ENCODE data around the gene XPA.

XPA gene

GRCh38 chr9:97698865-97699264 lies 1.7 kb upstream of the XPA start:
- no peak for ATAC-seq
- no peak for TF ChIP-seq ISL1 (CRISPR knock-in tag; IDR thresholded peaks at IDR 0.05)
- TF ChIP-seq, protein P1, sequence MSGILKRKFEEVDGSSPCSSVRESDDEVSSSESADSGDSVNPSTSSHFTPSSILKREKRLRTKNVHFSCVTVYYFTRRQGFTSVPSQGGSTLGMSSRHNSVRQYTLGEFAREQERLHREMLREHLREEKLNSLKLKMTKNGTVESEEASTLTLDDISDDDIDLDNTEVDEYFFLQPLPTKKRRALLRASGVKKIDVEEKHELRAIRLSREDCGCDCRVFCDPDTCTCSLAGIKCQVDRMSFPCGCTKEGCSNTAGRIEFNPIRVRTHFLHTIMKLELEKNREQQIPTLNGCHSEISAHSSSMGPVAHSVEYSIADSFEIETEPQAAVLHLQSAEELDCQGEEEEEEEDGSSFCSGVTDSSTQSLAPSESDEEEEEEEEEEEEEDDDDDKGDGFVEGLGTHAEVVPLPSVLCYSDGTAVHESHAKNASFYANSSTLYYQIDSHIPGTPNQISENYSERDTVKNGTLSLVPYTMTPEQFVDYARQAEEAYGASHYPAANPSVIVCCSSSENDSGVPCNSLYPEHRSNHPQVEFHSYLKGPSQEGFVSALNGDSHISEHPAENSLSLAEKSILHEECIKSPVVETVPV (CRISPR knock-in tag; IDR thresholded peaks at IDR 0.05): no peak
- TF ChIP-seq, protein P2, sequence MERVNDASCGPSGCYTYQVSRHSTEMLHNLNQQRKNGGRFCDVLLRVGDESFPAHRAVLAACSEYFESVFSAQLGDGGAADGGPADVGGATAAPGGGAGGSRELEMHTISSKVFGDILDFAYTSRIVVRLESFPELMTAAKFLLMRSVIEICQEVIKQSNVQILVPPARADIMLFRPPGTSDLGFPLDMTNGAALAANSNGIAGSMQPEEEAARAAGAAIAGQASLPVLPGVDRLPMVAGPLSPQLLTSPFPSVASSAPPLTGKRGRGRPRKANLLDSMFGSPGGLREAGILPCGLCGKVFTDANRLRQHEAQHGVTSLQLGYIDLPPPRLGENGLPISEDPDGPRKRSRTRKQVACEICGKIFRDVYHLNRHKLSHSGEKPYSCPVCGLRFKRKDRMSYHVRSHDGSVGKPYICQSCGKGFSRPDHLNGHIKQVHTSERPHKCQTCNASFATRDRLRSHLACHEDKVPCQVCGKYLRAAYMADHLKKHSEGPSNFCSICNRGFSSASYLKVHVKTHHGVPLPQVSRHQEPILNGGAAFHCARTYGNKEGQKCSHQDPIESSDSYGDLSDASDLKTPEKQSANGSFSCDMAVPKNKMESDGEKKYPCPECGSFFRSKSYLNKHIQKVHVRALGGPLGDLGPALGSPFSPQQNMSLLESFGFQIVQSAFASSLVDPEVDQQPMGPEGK (CRISPR knock-in tag; IDR thresholded peaks at IDR 0.05; ENCODE audit: borderline replicate concordance): no peak
- TF ChIP-seq GLIS3 (CRISPR knock-in tag; IDR thresholded peaks at IDR 0.05): no peak
- TF ChIP-seq PPARA (CRISPR knock-in tag; IDR thresholded peaks at IDR 0.05; ENCODE audit: borderline replicate concordance): no peak
- TF ChIP-seq ESRRG (CRISPR knock-in tag; IDR thresholded peaks at IDR 0.05): no peak
- no peak for TF ChIP-seq ZNF565 (CRISPR knock-in tag; conservative IDR thresholded peaks at IDR 0.05; ENCODE audit: low read depth)
- no peak for TF ChIP-seq ZNF8 (CRISPR knock-in tag; IDR thresholded peaks at IDR 0.05)
- TF ChIP-seq TCF4 (CRISPR knock-in tag; IDR thresholded peaks at IDR 0.05; ENCODE audit: borderline replicate concordance): no peak
- TF ChIP-seq CREB5 (CRISPR knock-in tag; IDR thresholded peaks at IDR 0.05; ENCODE audit: low read depth): no peak
- no peak for TF ChIP-seq BACH2 (CRISPR knock-in tag; IDR thresholded peaks at IDR 0.05; ENCODE audit: borderline replicate concordance)
- no peak for TF ChIP-seq SNAI2 (CRISPR knock-in tag; IDR thresholded peaks at IDR 0.05)
- TF ChIP-seq ZFP3 (CRISPR knock-in tag; IDR thresholded peaks at IDR 0.05): no peak
- no peak for TF ChIP-seq ARNTL (CRISPR knock-in tag; IDR thresholded peaks at IDR 0.05; ENCODE audit: borderline replicate concordance, low read depth)
- no peak for TF ChIP-seq CSDC2 (CRISPR knock-in tag; IDR thresholded peaks at IDR 0.05)
- TF ChIP-seq RARB (CRISPR knock-in tag; IDR thresholded peaks at IDR 0.05): no peak
- TF ChIP-seq ZFP30 (CRISPR knock-in tag; IDR thresholded peaks at IDR 0.05): no peak
- TF ChIP-seq, protein P3, sequence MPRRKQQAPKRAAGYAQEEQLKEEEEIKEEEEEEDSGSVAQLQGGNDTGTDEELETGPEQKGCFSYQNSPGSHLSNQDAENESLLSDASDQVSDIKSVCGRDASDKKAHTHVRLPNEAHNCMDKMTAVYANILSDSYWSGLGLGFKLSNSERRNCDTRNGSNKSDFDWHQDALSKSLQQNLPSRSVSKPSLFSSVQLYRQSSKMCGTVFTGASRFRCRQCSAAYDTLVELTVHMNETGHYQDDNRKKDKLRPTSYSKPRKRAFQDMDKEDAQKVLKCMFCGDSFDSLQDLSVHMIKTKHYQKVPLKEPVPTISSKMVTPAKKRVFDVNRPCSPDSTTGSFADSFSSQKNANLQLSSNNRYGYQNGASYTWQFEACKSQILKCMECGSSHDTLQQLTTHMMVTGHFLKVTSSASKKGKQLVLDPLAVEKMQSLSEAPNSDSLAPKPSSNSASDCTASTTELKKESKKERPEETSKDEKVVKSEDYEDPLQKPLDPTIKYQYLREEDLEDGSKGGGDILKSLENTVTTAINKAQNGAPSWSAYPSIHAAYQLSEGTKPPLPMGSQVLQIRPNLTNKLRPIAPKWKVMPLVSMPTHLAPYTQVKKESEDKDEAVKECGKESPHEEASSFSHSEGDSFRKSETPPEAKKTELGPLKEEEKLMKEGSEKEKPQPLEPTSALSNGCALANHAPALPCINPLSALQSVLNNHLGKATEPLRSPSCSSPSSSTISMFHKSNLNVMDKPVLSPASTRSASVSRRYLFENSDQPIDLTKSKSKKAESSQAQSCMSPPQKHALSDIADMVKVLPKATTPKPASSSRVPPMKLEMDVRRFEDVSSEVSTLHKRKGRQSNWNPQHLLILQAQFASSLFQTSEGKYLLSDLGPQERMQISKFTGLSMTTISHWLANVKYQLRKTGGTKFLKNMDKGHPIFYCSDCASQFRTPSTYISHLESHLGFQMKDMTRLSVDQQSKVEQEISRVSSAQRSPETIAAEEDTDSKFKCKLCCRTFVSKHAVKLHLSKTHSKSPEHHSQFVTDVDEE (CRISPR knock-in tag; IDR thresholded peaks at IDR 0.05): no peak
- TF ChIP-seq TOX (CRISPR knock-in tag; IDR thresholded peaks at IDR 0.05; ENCODE audit: borderline replicate concordance): no peak
- TF ChIP-seq ZNF70 (CRISPR knock-in tag; IDR thresholded peaks at IDR 0.05): no peak

GRCh38 chr9:97697837-97698236 lies 697 bp upstream of the XPA start:
- no peak for TF ChIP-seq ESRRG (CRISPR knock-in tag; IDR thresholded peaks at IDR 0.05)
- TF ChIP-seq, protein P2 (CRISPR knock-in tag; IDR thresholded peaks at IDR 0.05; ENCODE audit: borderline replicate concordance): no peak
- TF ChIP-seq ZFP30 (CRISPR knock-in tag; IDR thresholded peaks at IDR 0.05): no peak
- no peak for TF ChIP-seq BACH2 (CRISPR knock-in tag; IDR thresholded peaks at IDR 0.05; ENCODE audit: borderline replicate concordance)
- TF ChIP-seq ARNTL (CRISPR knock-in tag; IDR thresholded peaks at IDR 0.05; ENCODE audit: borderline replicate concordance, low read depth): no peak
- TF ChIP-seq PPARA (CRISPR knock-in tag; IDR thresholded peaks at IDR 0.05; ENCODE audit: borderline replicate concordance): no peak
- TF ChIP-seq GLIS3 (CRISPR knock-in tag; IDR thresholded peaks at IDR 0.05): no peak
- TF ChIP-seq CSDC2 (CRISPR knock-in tag; IDR thresholded peaks at IDR 0.05): no peak
- TF ChIP-seq ZFP3 (CRISPR knock-in tag; IDR thresholded peaks at IDR 0.05): no peak

More at GRCh38 chr9:97697837-97698236, 697 bp upstream of the XPA start:
- ATAC-seq: 0 out of 3 replicates have a peak, but pooled peaks have one; percentile 4

All from SK-N-SH treated with all-trans-retinoic acid at 6 μM for 48 hours (cell line).